ENCODE data around the gene SYNPO.

DNA sequence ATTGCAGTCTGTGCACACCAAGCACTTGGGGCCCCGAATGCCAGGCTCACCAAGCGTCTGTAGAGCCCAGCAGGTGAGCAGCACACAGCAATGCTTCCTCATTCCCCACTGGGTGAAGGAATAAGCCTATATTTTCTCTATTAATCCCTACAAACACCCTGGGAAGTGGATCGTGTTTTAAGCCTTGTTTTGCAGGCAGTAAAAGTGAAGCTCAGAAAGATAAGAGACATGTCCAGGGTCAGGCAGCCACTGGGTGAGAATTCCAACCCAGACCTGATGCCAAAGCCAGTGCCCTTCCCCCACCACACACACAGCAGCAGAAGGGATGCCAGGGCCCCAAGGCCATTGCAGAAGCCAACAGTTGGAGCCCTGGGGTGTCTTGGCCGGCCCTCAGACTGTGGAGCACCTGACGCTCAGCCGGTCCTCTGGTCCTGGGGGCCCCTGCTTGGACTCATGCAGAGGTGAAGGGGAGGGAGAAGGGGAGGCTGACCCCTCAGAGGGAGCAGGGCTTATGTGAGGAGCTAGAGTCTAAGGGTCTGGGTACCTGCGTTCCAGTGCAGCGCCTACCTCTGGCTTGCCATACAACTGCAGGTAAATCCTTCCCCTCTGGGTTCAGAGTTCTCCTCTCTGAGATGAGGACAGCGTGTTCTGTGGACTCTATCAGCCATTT is 26.3 kb upstream of the SYNPO start:
- TF ChIP-seq EZH2 (optimal IDR thresholded peaks at IDR 0.05; ENCODE audit: low read depth, low read length), result no peak
- TF ChIP-seq, protein P1, sequence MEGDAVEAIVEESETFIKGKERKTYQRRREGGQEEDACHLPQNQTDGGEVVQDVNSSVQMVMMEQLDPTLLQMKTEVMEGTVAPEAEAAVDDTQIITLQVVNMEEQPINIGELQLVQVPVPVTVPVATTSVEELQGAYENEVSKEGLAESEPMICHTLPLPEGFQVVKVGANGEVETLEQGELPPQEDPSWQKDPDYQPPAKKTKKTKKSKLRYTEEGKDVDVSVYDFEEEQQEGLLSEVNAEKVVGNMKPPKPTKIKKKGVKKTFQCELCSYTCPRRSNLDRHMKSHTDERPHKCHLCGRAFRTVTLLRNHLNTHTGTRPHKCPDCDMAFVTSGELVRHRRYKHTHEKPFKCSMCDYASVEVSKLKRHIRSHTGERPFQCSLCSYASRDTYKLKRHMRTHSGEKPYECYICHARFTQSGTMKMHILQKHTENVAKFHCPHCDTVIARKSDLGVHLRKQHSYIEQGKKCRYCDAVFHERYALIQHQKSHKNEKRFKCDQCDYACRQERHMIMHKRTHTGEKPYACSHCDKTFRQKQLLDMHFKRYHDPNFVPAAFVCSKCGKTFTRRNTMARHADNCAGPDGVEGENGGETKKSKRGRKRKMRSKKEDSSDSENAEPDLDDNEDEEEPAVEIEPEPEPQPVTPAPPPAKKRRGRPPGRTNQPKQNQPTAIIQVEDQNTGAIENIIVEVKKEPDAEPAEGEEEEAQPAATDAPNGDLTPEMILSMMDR (IDR thresholded peaks at IDR 0.05; ENCODE audit: low read length), result no peak
